HUDEP-2 (cell line): ENCODE results near the gene RHBDF1.
"Not testable (repeated sequence)": the region's sequence is repeated elsewhere in the genome, so short reads cannot be mapped to it uniquely, and the experiment has no call there.

ENCODE experiments used
- DNase-seq, 76 experiments: peaks; one replicate each; lab custom pipeline; 2025; ENCODE audit not compliant: unreplicated experiment in 76 of 76; lab: John Stamatoyannopoulos, UW

RHBDF1 gene

DNA sequence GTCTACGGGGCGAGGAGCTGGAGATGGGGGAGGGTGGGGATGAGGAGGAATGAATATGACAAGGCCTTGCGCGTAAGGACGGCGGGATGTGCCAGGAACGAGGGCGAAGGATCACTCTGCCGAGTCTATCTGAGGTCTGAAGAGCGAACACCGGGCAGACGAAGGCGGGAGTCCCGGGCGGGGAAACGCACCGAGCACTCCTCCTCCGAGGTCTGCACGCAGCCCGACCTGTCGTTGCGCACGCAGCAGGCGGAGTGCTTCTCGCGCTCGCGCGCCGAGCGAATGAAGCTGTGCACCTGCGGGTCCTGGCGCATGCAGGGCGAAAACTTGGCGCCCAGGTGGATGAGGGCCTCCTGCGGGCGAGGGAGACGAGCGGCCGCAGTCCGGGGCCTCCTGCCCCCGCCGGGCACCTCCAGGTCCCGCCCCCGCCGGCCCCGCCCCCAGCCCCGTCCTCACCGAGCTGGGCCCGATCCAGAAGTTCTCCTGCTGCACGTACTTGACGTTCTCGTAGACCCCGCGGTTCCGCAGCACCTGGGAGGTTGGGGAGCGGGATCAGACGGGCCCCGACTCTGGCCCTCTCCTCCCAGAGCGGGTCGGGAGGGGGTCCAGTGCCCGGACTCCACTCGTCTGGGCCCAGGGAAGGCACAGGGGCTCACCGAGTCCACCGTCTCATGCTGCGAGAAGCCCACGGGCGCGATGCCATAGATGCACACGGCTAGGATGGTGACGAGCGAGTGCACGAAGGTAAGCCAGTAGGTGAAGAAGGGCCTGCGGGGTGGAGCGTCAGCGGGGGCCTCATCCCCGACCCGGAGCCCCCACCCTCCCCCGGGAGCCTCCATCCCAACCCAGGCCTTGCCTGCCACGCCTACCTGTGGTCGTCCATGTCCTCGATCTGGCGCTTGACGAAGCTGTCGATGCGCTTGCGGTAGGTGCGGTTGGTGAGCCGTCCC, 11.2 kb downstream of the RHBDF1 start:
- DNase-seq: no peak

- no peak for DNase-seq
Measured at GRCh38 chr16:60166-60565, 12.3 kb downstream of the RHBDF1 start.

DNA sequence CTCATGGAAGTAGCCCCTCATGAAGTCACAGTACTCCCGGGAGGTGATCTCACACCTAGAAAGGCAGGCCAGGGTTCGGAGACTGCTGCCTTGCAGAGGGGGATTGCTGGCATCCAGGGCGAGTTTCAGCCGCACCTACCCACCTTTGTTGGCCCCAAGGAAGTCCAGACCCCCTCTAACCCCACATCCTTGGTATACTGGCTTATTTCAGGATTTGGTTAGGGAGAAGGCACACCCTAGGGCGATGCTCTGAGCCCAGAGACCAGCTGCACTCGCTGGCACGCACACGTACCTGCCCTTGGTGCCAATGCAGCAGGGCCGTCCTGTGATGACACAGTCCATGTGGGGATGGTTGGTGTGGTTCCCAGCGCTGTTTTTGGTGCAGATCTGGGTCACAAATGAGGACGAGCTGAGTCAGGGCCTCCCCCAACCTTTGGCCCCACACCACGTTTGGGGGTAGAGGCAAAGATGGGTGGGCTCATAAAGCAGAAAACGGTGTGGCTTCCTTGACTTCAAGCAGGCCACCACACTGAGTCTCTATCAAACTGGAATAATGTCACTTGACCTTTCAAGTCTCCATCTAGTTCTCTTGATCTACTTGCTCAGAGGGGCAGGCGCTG, 12.9 kb downstream of the RHBDF1 start:
- no peak for DNase-seq

- no peak for DNase-seq
Measured at GRCh38 chr16:58491-59439, 13.7 kb downstream of the RHBDF1 start.

- no peak for DNase-seq
Measured at GRCh38 chr16:57711-58110, 14.7 kb downstream of the RHBDF1 start.

GRCh38 chr16:56231-56927, 16.1 kb downstream of the RHBDF1 start:
- no peak for DNase-seq

- DNase-seq: no peak
Measured at GRCh38 chr16:55571-56136, 16.8 kb downstream of the RHBDF1 start.

DNA sequence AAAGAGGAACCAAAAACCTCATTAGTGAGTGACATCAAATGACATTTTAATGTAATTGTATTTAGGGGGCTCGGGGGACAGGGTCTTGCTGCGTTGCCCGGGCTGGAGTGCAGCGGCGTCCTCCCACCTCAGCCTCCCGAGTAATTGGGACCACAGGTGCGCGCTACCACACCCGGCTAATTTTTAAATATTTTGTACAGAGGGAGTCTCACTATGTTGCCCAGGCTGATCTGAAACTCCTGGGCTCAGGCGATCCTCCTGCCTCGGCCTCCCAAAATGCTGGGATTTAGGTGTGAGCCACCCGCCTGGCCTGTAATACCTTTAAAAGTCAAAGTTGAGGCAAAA, 18.2 kb downstream of the RHBDF1 start:
- no peak for DNase-seq

DNA sequence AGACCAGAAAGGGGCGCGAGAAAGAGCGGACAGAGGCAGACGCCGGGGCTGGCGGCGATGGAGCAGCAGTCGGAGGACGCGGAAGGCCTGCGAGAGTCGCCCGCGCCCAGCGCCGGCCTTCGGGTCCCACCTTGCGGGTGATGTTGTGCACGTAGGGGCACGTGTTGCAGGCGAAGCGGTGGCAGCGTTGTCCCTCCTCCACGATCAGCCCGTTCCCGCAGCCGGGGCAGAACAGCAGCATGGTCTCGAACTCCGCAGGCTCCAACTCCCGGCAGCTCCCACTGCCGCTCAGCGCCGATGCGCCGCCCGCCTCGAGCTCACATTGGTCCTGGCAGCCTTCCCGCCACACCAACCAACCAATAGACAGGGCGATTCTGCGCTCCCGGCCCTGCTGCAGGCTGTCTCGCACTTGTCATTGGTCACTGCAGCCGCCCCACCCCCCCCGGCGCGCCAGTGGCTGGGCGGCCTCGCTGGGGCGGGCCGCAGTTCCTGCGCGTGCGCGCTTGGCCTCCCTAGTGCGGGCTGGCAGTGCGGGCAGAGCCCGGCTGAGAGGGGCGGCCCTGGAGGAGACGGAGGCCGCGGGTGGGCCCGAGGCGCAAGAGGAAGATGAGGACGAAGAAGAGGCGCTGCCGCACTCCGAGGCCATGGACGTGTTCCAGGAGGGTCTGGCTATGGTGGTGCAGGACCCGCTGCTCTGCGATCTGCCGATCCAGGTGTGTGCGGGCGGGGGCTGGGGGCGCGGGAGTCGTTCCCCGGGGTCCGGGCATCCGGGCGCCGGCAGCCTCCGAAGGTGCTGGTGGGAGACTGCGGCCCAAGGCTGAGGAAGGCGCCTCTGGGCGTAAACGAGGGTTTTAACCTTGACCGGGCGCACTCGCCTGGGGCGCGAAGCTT, 18.8 kb downstream of the RHBDF1 start, which contains the start of the genes POLR3K and SNRNP25:
POLR3K (minus strand) TSS at position 263 of the 891 bp plus-strand sequence; CDS start at position 241, 22 bp downstream.
SNRNP25 (plus strand) TSS at position 483 of the 891 bp plus-strand sequence; CDS start at position 672, 189 bp downstream.
- peak in 75 of 76 experiments; percentile 73 to 99 (median 98) for DNase-seq

- no peak for DNase-seq
Measured at GRCh38 chr16:50769-51591, 21.5 kb downstream of the RHBDF1 start.

DNA sequence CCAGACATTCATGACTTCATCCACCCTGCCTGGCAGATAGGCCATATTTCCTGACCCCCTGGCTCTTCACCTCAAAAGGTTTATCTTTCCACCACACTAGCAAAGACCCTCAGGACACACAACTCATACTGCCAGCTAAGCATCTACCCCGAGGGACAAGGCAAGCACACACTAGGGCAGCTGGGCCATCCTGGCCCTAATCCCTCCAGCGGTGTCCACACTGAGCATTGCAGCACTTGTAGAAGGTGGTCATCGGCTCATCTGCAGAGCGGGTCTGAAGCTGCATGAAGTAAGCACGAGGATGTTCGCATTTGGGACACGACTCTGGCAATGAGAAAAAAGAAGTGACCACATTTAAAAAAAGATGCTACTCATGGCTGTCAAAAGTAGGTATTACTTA, 25.2 kb downstream of the RHBDF1 start:
- no peak for DNase-seq

GRCh38 chr16:46510-46909, 25.9 kb downstream of the RHBDF1 start:
- not testable (repeated sequence) for DNase-seq

DNA sequence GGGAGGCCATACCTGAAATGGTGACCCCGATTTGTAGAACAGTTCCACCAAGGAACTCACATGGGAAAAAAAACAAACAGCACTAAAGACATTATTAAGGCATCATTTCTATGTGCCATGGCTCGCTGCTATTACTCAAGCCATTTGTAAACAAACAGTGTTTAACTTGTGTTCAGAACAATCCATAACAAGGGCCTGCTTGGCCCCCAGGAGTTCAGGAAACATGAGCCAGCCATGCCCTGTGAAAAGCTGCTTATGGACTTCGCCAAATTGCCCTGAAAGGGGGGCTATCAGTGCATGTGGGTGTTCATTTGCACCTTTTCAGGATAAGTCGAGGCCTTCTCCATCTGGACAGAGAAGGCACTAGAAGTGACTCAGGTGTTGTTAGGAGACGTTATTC, 27.0 kb downstream of the RHBDF1 start:
- no peak for DNase-seq

DNA sequence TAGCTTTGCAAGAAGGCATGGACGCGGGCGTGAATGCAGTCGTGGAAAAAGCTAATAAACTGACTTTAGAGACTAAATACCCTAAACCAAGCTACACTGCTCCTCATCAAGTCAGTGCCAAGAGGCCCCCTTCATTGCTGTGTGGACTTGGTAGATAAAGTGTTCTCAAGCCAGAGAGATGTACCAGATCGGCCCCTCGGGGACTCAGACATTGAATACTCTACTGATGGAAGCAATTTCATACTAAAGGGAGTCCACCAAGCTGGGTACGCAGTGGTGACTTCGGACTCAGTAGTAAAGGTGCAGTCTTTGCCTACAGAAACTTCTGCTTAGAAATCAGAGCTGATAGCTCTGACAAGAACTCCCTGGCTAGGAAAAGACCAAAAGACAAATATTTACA, 27.8 kb downstream of the RHBDF1 start:
- no peak for DNase-seq

- no peak for DNase-seq
Measured at GRCh38 chr16:43294-43693, 29.1 kb downstream of the RHBDF1 start.

GRCh38 chr16:42691-43090, 29.7 kb downstream of the RHBDF1 start:
- no peak for DNase-seq

GRCh38 chr16:42069-42457, 30.4 kb downstream of the RHBDF1 start:
- DNase-seq: no peak

- no peak for DNase-seq
Measured at GRCh38 chr16:41439-42068, 30.9 kb downstream of the RHBDF1 start.
